HUES48 (cell line): ENCODE results near the gene FGF23.

ENCODE experiments used
- H3K27ac ChIP-seq: one replicate; pipeline ENCODE4 v1.7.0; 2013; ENCODE audit warnings: low read depth, low read length, inconsistent platforms
- H3K27me3 ChIP-seq: 2 replicates; pipeline ENCODE4 v1.6.1; 2013; ENCODE audit warnings: mild to moderate bottlenecking, low read length; ENCODE audit not compliant: control insufficient read depth, insufficient read depth
- H3K36me3 ChIP-seq: 2 replicates; pipeline ENCODE4 v1.6.1; 2013; ENCODE audit warnings: low read length; ENCODE audit not compliant: control insufficient read depth, insufficient read depth
- H3K4me1 ChIP-seq: 2 replicates; pipeline ENCODE4 v1.6.1; 2013; ENCODE audit warnings: mild to moderate bottlenecking, low read length; ENCODE audit not compliant: control insufficient read depth, insufficient read depth
- H3K4me3 ChIP-seq: 2 replicates; pipeline ENCODE4 v1.5.1; 2013; ENCODE audit warnings: mild to moderate bottlenecking, low read depth, low read length
- H3K9ac ChIP-seq: 2 replicates; pipeline ENCODE4 v1.6.1; 2013; ENCODE audit warnings: mild to moderate bottlenecking, low read depth, low read length, moderate library complexity
- H3K9me3 ChIP-seq: 2 replicates; pipeline ENCODE4 v1.6.1; 2013; ENCODE audit warnings: low read length; ENCODE audit not compliant: control insufficient read depth, insufficient read depth

Gene FGF23

GRCh38 chr12:4386801-4387200, 7.3 kb upstream of the FGF23 start:
- Histone ChIP-seq H3K4me3 (no peak overlapping the region), H3K27me3 (no peaks in the 10 kb centered on the region), H3K9ac (no peak overlapping the region), H3K27ac (no peak overlapping the region), H3K36me3 (no peaks in the 10 kb centered on the region), H3K4me1 (no peaks in the 10 kb centered on the region), H3K9me3 (no peaks in the 10 kb centered on the region)

GRCh38 chr12:4383304-4383865, 3.9 kb upstream of the FGF23 start:
- no peaks in the 10 kb centered on the region for H3K9me3 ChIP-seq
- peaks cover 3% of the 10 kb centered on the region; the same call in 1 of the 2 replicates for H3K4me1 ChIP-seq
- H3K27ac ChIP-seq: no peak overlapping the region
- no peak overlapping the region for H3K4me3 ChIP-seq
- H3K27me3 ChIP-seq: no peaks in the 10 kb centered on the region
- no peaks in the 10 kb centered on the region for H3K36me3 ChIP-seq
- no peak overlapping the region for H3K9ac ChIP-seq

DNA sequence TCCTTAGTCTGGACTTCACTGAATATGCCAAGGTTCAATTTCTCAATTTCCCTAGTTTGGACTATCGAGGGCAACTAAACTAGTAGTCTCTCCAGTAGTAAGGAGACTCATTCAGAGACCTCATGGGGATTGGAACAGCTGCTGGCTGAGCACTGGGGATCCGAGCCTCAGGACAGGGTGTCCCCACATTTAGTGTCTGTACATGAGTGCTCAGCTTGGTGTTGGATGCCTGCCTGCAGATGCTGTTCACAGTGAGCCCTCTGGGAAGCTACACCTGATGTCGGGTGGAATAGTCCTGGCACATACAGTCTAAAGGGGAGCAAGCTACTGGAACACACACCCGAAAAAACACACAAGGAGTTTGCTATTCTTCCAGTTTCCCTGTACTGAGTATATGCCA, 820 bp upstream of the FGF23 start:
- H3K9ac ChIP-seq: no peak overlapping the region
- no peak overlapping the region for H3K4me3 ChIP-seq
- no peaks in the 10 kb centered on the region for H3K27me3 ChIP-seq
- H3K4me1 ChIP-seq: peaks cover 3% of the 10 kb centered on the region; the same call in 1 of the 2 replicates
- H3K9me3 ChIP-seq: no peaks in the 10 kb centered on the region
- no peak overlapping the region for H3K27ac ChIP-seq
- H3K36me3 ChIP-seq: no peaks in the 10 kb centered on the region

DNA sequence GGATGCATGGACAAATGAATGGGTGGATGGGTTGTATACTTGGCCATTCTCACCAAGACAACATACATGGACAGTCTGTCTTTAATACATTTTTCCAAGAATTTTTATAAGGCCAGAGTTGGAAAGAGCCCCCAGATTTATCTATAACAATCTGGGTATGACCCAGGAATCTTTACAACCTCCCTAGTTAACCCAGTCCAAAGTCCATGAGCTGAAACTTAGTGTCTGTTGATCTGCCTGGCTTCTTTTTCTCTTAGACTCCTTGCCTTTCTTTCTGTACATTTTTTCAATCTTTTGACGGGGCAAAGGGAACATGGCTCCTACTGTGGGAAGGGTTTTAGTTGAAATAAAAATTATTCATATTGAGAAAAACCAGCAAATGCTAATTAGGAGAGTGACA, 740 bp downstream of the FGF23 start:
- peaks cover 3% of the 10 kb centered on the region; the same call in 1 of the 2 replicates for H3K4me1 ChIP-seq
- H3K27ac ChIP-seq: no peak overlapping the region
- H3K27me3 ChIP-seq: no peaks in the 10 kb centered on the region
- no peaks in the 10 kb centered on the region for H3K36me3 ChIP-seq
- no peak overlapping the region for H3K9ac ChIP-seq
- H3K9me3 ChIP-seq: no peaks in the 10 kb centered on the region
- no peak overlapping the region for H3K4me3 ChIP-seq

- H3K9ac ChIP-seq: no peak overlapping the region
- H3K4me1 ChIP-seq: peaks cover 3% of the 10 kb centered on the region; the same call in 1 of the 2 replicates
- H3K36me3 ChIP-seq: no peaks in the 10 kb centered on the region
- H3K4me3 ChIP-seq: no peak overlapping the region
- no peaks in the 10 kb centered on the region for H3K27me3 ChIP-seq
- H3K9me3 ChIP-seq: no peaks in the 10 kb centered on the region
- no peak overlapping the region for H3K27ac ChIP-seq
Measured at GRCh38 chr12:4375449-4375848, 4.1 kb downstream of the FGF23 start.

GRCh38 chr12:4372653-4373052, 6.9 kb downstream of the FGF23 start:
- H3K9me3 ChIP-seq: no peaks in the 10 kb centered on the region
- H3K27ac ChIP-seq: no peak overlapping the region
- no peak overlapping the region for H3K9ac ChIP-seq
- H3K27me3 ChIP-seq: no peaks in the 10 kb centered on the region
- H3K36me3 ChIP-seq: no peaks in the 10 kb centered on the region
- no peaks in the 10 kb centered on the region for H3K4me1 ChIP-seq
- H3K4me3 ChIP-seq: no peak overlapping the region

- no peak overlapping the region for H3K9ac ChIP-seq
- H3K36me3 ChIP-seq: no peaks in the 10 kb centered on the region
- no peak overlapping the region for H3K4me3 ChIP-seq
- no peaks in the 10 kb centered on the region for H3K9me3 ChIP-seq
- no peaks in the 10 kb centered on the region for H3K27me3 ChIP-seq
- H3K4me1 ChIP-seq: no peaks in the 10 kb centered on the region
- H3K27ac ChIP-seq: no peak overlapping the region
Measured at GRCh38 chr12:4370265-4370664, 9.2 kb downstream of the FGF23 start.

DNA sequence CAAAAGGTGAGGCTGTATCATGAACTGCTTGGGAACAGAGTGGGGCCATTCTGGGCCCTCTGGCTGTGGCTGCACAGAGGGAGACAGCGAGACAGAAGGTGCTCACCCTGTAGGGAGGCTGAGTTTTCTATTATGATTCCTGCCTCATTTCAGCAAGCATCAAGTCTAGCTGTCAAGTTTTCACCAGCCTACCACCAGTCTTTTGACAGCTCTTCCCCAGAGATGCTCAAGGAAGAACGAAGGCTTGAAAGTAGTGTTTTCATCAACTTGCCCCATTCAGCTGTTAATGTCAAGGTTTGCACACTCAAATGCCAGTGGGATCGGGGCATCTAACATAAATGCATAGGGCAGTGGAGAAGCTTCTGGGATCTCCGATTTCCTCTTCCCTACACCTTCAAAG, 10.0 kb downstream of the FGF23 start:
- no peaks in the 10 kb centered on the region for H3K4me1 ChIP-seq
- no peak overlapping the region for H3K27ac ChIP-seq
- H3K9me3 ChIP-seq: no peaks in the 10 kb centered on the region
- no peak overlapping the region for H3K9ac ChIP-seq
- H3K4me3 ChIP-seq: no peak overlapping the region
- H3K27me3 ChIP-seq: no peaks in the 10 kb centered on the region
- H3K36me3 ChIP-seq: no peaks in the 10 kb centered on the region

- H3K4me3 ChIP-seq: no peak overlapping the region
- no peak overlapping the region for H3K9ac ChIP-seq
- H3K36me3 ChIP-seq: no peaks in the 10 kb centered on the region
- H3K9me3 ChIP-seq: no peaks in the 10 kb centered on the region
- H3K27ac ChIP-seq: no peak overlapping the region
- no peaks in the 10 kb centered on the region for H3K27me3 ChIP-seq
- no peaks in the 10 kb centered on the region for H3K4me1 ChIP-seq
Measured at GRCh38 chr12:4366090-4366489, 13.4 kb downstream of the FGF23 start.

GRCh38 chr12:4356041-4356327, 23.5 kb downstream of the FGF23 start:
- Histone ChIP-seq H3K36me3 (peaks cover 31% of the 10 kb centered on the region), H3K27me3 (no peaks in the 10 kb centered on the region)

GRCh38 chr12:4355156-4356040, 24.1 kb downstream of the FGF23 start:
- Histone ChIP-seq H3K4me1 (no peaks in the 10 kb centered on the region), H3K4me3 (no peak overlapping the region), H3K36me3 (peaks cover 35% of the 10 kb centered on the region)

More at GRCh38 chr12:4356041-4356327, 23.5 kb downstream of the FGF23 start:
- Histone ChIP-seq H3K27ac (no peak overlapping the region), H3K9me3 (0 out of 2 replicates have a peak, but pooled peaks cover 5% of the 10 kb centered on the region), H3K9ac (no peak overlapping the region), H3K4me1 (no peaks in the 10 kb centered on the region), H3K4me3 (no peak overlapping the region)

More at GRCh38 chr12:4355156-4356040, 24.1 kb downstream of the FGF23 start:
- Histone ChIP-seq H3K9me3 (0 out of 2 replicates have a peak, but pooled peaks cover 5% of the 10 kb centered on the region), H3K9ac (no peak overlapping the region), H3K27ac (no peak overlapping the region), H3K27me3 (no peaks in the 10 kb centered on the region)
